ENCODE measurements around the gene USP26. TPM values are rescaled to one million over a fixed set of nuclear protein-coding genes. Genes with fewer than 3 reads are reported as not detected.
"Not testable (repeated sequence)": the region's sequence is repeated elsewhere in the genome, so short reads cannot be mapped to it uniquely, and the experiment has no call there.

The USP26 gene, protein sequence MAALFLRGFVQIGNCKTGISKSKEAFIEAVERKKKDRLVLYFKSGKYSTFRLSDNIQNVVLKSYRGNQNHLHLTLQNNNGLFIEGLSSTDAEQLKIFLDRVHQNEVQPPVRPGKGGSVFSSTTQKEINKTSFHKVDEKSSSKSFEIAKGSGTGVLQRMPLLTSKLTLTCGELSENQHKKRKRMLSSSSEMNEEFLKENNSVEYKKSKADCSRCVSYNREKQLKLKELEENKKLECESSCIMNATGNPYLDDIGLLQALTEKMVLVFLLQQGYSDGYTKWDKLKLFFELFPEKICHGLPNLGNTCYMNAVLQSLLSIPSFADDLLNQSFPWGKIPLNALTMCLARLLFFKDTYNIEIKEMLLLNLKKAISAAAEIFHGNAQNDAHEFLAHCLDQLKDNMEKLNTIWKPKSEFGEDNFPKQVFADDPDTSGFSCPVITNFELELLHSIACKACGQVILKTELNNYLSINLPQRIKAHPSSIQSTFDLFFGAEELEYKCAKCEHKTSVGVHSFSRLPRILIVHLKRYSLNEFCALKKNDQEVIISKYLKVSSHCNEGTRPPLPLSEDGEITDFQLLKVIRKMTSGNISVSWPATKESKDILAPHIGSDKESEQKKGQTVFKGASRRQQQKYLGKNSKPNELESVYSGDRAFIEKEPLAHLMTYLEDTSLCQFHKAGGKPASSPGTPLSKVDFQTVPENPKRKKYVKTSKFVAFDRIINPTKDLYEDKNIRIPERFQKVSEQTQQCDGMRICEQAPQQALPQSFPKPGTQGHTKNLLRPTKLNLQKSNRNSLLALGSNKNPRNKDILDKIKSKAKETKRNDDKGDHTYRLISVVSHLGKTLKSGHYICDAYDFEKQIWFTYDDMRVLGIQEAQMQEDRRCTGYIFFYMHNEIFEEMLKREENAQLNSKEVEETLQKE
- not detected for polyA plus RNA-seq (ENCODE audit: insufficient read length in 4 of 4)

DNA sequence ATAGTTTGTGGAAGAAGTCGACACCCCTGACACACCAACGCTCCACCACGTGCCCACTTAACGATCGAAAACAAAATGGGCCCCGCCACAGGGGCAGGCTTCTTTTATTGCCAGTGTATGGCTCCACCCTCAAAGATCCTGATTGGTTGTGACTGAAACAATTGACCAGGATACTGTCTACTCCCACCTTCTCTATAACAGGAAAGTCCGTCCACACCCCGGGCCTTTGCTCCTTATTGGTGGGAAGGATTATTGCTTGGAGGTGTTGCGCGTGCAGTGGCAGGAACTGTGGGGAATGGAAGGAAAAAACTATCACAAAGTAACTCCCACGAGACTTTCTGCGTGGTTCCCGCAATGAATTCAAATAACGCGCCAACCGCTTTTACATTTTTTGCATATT, at the start of gene USP26:
USP26 (minus strand) TSS at position 79 of the 400 bp plus-strand sequence. CDS start 68,889 bp downstream, outside the sequence.
- DNase-seq (ENCODE audit: low read depth in 4 of 4, low spot score in 3 of 4) = no peak

DNA sequence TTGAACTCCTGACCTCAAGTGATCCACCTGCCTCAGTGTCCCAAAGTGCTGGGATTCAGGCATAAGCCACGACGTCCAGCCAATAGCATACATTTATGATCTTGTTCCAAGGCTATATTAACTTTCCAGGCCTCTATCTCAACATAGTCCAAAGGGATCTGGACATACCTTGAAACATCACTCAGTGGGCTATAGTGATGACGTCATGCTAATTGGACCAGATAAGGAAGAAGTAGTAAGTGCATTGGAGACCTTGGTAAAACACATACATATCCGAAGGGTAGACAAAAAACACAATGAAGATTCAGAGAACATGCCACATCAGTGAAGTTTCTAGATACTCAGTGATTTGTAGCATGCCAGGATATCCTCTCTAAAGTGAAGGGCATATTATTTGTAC, 37.4 kb upstream of the USP26 start:
- no peak for DNase-seq (ENCODE audit: low read depth in 4 of 4, low spot score in 3 of 4)

DNA sequence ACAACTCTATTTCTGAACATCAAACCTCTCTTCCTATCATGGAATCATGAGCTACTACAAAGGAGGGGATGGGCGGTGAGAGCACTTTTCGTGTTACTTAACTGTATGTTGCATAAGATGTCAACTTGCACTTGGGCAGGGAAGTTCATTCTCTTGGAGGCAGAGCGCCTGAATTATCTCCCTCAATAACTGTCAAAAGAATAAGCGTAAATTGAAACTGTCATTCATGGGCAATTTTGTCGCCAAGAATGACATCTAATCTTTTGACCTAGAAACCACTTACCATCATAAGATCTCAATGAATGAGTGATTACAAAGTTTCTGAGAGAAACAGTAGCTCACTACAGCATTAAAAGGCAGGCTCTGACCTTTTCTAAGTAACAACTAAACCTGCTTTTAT, 23.5 kb upstream of the USP26 start:
- DNase-seq (ENCODE audit: low read depth in 4 of 4, low spot score in 3 of 4) = no peak

- no peak for DNase-seq (ENCODE audit: low read depth in 4 of 4, low spot score in 3 of 4)
Measured at GRCh38 chrX:133094098-133094731, 2.7 kb downstream of the USP26 start.

GRCh38 chrX:133090236-133090809, 6.6 kb downstream of the USP26 start:
- DNase-seq (ENCODE audit: low read depth in 4 of 4, low spot score in 3 of 4) = no peak

- no peak for DNase-seq (ENCODE audit: low read depth in 4 of 4, low spot score in 3 of 4)
Measured at GRCh38 chrX:133089411-133089810, 7.5 kb downstream of the USP26 start.

GRCh38 chrX:133085785-133086184, 11.1 kb downstream of the USP26 start:
- DNase-seq (ENCODE audit: low read depth in 4 of 4, low spot score in 3 of 4) = no peak

GRCh38 chrX:133085056-133085455, 11.9 kb downstream of the USP26 start:
- not testable (repeated sequence) for DNase-seq (ENCODE audit: low read depth in 4 of 4, low spot score in 3 of 4)

DNA sequence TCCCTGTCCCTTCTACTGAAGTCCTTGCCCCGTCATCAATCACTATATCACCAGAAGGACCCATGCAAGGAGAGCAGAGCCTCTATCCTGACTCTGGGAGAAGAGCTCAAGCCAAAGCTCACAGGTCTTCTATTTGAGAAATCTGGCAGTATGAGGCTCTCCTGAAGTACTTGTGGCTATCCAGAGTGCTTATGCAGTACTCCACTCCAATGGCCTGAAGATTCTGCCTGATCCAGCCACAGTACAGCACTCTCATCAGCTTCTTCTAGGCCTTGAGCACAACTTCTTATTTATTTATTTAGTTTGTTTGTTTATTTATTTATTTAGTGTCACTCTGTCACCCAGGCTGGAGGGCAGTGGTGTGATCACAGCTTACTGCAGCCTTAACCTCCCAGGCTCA, 13.0 kb downstream of the USP26 start:
- DNase-seq (ENCODE audit: low read depth in 4 of 4, low spot score in 3 of 4) = no peak

- DNase-seq (ENCODE audit: low read depth in 4 of 4, low spot score in 3 of 4) = no peak
Measured at GRCh38 chrX:133081990-133082389, 14.9 kb downstream of the USP26 start.

DNA sequence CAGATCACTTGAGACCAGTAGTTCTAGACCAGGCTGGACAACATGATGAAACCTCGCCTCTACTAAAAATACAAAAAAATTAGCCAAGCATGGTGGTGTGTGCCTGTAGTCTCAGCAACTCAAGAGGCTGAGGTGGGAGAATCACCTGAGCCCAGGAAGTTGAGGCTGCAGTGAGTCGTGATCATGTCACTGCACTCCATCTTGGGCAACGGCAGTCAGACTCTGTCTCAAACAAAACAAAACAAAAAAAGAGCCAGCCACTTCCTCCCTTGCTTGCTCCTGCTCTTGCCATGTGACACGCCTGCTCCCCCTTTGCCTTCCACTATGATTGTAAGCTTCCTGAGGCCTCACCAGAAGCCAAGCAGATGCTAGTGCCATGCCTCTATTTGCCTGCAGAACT, 19.1 kb downstream of the USP26 start:
- not testable (repeated sequence) for DNase-seq (ENCODE audit: low read depth in 4 of 4, low spot score in 3 of 4)

DNA sequence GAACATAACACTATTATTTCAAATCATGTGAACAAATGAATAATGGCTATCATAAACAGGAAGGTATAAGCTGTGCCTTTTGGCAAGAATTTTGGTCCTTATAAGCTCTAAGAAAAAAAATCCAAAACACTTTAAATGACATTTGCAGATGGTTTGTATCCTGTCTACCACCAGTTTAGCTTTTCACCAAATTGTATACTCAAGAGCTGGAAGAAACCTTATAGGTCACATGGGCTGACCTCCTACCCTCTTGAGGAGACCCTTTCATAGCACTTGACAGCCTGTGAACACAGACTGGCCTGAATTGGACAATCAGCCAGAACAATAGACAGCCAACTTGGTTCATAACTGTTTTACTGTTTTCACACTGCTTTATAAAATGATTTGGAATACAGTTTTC, 24.3 kb downstream of the USP26 start:
- DNase-seq (ENCODE audit: low read depth in 4 of 4, low spot score in 3 of 4) = no peak

DNA sequence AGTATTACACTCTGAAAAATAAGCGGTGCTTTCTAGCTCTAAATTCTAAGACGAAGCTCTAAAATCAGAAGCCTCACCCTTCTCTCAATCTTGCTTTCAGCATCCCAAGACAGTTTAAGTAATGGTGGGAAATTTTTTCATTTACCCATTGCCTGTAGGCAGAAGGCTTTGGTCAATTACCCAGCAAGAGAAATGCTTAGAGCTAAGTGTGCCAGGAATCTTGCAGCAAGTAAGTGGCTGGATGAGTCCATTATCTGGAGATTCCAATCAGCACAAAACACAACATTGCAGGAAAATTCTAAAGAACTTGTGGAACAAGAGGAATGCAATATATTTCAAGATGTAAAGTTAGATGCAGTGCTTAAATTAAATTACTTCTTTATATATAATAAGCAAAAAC, 28.4 kb downstream of the USP26 start:
- DNase-seq (ENCODE audit: low read depth in 4 of 4, low spot score in 3 of 4) = no peak

DNA sequence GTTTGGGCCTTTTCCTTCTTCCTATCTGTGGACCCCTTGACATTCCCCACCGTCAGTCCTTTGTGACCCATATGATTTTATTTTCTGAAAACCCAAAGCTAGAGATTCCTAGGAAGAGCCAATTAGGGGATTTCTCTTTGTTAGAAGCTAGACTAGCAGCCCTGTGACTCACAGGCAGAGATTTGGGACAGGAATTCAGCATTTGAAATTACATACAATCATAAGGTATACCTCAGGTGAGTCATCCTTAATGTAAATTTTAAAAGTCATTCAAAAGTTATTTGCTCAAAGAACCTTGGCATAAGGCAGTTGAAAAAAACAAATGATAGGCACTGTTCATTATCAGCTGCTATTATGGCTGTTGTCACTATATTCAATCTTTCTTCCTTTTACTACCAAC, 40.6 kb downstream of the USP26 start:
- DNase-seq (ENCODE audit: low read depth in 4 of 4, low spot score in 3 of 4) = no peak

- DNase-seq (ENCODE audit: low read depth in 4 of 4, low spot score in 3 of 4) = no peak
Measured at GRCh38 chrX:133054761-133055405, 42.0 kb downstream of the USP26 start.

DNA sequence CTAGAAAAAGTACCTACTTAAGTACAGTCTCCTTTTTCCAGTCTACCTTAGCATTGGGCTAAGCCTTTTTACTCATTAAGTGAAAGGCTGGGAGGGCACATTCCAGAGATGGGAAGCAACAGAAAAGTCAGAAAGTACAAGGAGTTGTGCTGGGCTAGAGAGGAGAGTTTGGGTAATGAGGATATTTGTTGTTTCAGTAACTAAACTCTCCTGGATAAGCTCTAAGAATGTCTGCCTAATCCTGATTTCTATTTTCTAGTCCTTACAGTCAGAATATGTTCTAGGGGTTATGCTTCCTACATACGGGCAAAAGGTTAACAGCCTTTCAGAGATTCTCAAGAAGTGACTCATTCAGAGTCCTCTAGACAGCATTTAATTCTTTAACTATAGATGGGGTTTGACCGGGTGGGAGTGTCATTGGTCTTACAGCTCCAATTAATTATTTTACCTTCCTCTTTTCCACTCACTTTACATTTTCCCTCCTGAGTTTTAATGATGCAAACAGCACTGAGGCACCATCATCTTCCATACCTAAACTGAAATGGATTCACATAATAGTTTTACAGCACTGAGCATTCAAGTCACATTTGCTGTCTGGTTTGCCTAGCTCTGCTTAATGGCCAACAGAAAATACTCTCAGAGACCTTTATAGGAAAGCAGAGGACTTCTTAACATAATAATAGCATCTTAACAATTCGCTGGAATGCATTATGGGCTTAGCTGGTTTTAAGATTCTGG, 42.9 kb downstream of the USP26 start:
- no peak for DNase-seq (ENCODE audit: low read depth in 4 of 4, low spot score in 3 of 4)

DNA sequence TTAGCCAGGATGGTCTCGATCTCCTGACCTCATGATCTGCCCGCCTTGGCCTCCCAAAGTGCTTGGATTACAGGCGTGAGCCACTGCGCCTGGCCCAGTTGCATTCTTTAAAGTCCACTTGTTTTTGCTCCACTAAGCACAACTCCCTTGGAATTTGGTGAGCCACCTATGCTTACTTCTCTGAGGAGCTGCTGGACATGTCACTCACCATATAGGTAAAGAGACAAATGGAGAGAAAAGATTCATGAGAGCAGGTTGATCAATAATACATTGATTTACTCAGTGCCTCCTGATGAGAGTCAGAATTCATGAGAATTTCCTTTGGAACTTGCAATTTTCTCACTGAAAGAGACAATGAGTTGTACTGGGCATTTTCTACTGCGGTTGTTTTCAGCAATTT, 48.2 kb downstream of the USP26 start:
- DNase-seq (ENCODE audit: low read depth in 4 of 4, low spot score in 3 of 4) = no peak

- DNase-seq (ENCODE audit: low read depth in 4 of 4, low spot score in 3 of 4) = no peak
Measured at GRCh38 chrX:133046601-133047000, 50.3 kb downstream of the USP26 start.

GRCh38 chrX:133045986-133046385, 50.9 kb downstream of the USP26 start:
- no peak for DNase-seq (ENCODE audit: low read depth in 4 of 4, low spot score in 3 of 4)

Data from right renal pelvis (tissue), 4 donors.